H9 (cell line): ENCODE results near the gene SYNRG. TPM values are rescaled to one million over a fixed set of nuclear protein-coding genes. Genes with fewer than 3 reads are reported as not detected.

Source experiments
- DNase-seq: peaks from one replicate; pipeline ENCODE4 v3.0.0-alpha.2; 2017
- H2AFZ ChIP-seq: one replicate; pipeline ENCODE4 v1.6.1; 2013; ENCODE audit warnings: mild to moderate bottlenecking, low read length, control low read depth, moderate library complexity
- H2AK5ac ChIP-seq: 2 replicates; pipeline ENCODE4 v1.6.1; 2013; ENCODE audit warnings: low read length, control low read depth, mixed read lengths; ENCODE audit not compliant: insufficient read length
- H2BK120ac ChIP-seq: one replicate; pipeline ENCODE4 v1.6.1; 2013; ENCODE audit warnings: low read depth, mild to moderate bottlenecking, low read length, control low read depth, inconsistent platforms; ENCODE audit not compliant: poor library complexity, severe bottlenecking
- H2BK12ac ChIP-seq: 2 replicates; pipeline ENCODE4 v1.6.1; 2013; ENCODE audit warnings: low read length, control low read depth, mixed read lengths, low read depth; ENCODE audit not compliant: insufficient read length
- H2BK15ac ChIP-seq: 2 replicates; pipeline ENCODE4 v1.6.1; 2013; ENCODE audit warnings: low read depth, low read length, control low read depth
- H2BK20ac ChIP-seq: one replicate; pipeline ENCODE4 v1.6.1; 2013; ENCODE audit warnings: low read depth, mild to moderate bottlenecking, low read length, control low read depth, inconsistent platforms; ENCODE audit not compliant: poor library complexity, severe bottlenecking
- H2BK5ac ChIP-seq: 2 replicates; pipeline ENCODE4 v1.6.1; 2013; ENCODE audit warnings: low read length, control low read depth, mixed read lengths; ENCODE audit not compliant: insufficient read length
- H3K14ac ChIP-seq: 2 replicates; pipeline ENCODE4 v1.6.1; 2013; ENCODE audit warnings: low read length, control low read depth; ENCODE audit not compliant: insufficient read depth
- H3K18ac ChIP-seq: 2 replicates; pipeline ENCODE4 v1.6.1; 2013; ENCODE audit warnings: low read depth, mild to moderate bottlenecking, mixed read lengths, low read length, control low read depth; ENCODE audit not compliant: insufficient read length
- H3K23ac ChIP-seq: 2 replicates; pipeline ENCODE4 v1.6.1; 2013; ENCODE audit warnings: low read length, control low read depth, mixed read lengths, low read depth; ENCODE audit not compliant: insufficient read length
- H3K23me2 ChIP-seq: 2 replicates; pipeline ENCODE4 v1.6.1; 2013; ENCODE audit warnings: low read depth, mild to moderate bottlenecking, mixed read lengths, low read length, control low read depth; ENCODE audit not compliant: insufficient read length, poor library complexity, severe bottlenecking
- H3K27ac ChIP-seq: 2 replicates; pipeline ENCODE4 v1.5.1; 2013; ENCODE audit warnings: low read length, control low read depth, mixed read lengths, low read depth; ENCODE audit not compliant: insufficient read length
- H3K27me3 ChIP-seq: 2 replicates; pipeline ENCODE4 v1.6.1; 2013; ENCODE audit warnings: low read length, control low read depth, inconsistent platforms; ENCODE audit not compliant: insufficient read depth
- H3K4ac ChIP-seq: 2 replicates; pipeline ENCODE4 v1.6.1; 2013; ENCODE audit warnings: low read depth, mild to moderate bottlenecking, control low read depth, inconsistent platforms, low read length, moderate library complexity
- H3K4me1 ChIP-seq: 2 replicates; pipeline ENCODE4 v1.6.1; 2013; ENCODE audit warnings: low read length, control low read depth, inconsistent platforms; ENCODE audit not compliant: insufficient read depth
- H3K4me2 ChIP-seq: 2 replicates; pipeline ENCODE4 v1.6.1; 2013; ENCODE audit warnings: low read length, control low read depth, mixed read lengths; ENCODE audit not compliant: insufficient read length, insufficient read depth
- H3K56ac ChIP-seq: 2 replicates; pipeline ENCODE4 v1.6.1; 2013; ENCODE audit warnings: low read depth, mild to moderate bottlenecking, mixed read lengths, low read length, control low read depth; ENCODE audit not compliant: insufficient read length
- H3K79me1 ChIP-seq: 2 replicates; pipeline ENCODE4 v1.6.1; 2013; ENCODE audit warnings: low read depth, mild to moderate bottlenecking, moderate library complexity, low read length, control low read depth, inconsistent platforms; ENCODE audit not compliant: insufficient read depth, poor library complexity, severe bottlenecking
- H3K79me2 ChIP-seq: 2 replicates; pipeline ENCODE4 v1.6.1; 2013; ENCODE audit warnings: low read length, control low read depth, inconsistent platforms; ENCODE audit not compliant: insufficient read depth
- H3K9ac ChIP-seq: 2 replicates; pipeline ENCODE4 v1.6.1; 2013; ENCODE audit warnings: low read length, control low read depth, mixed read lengths; ENCODE audit not compliant: insufficient read length; ENCODE audit errors: extremely low read depth
- H3K9me3 ChIP-seq: one replicate; pipeline ENCODE4 v1.6.1; 2013; ENCODE audit warnings: low read depth, low read length, inconsistent platforms; ENCODE audit not compliant: control insufficient read depth
- H3T11ph ChIP-seq: one replicate; pipeline ENCODE4 v1.6.1; 2013; ENCODE audit warnings: mild to moderate bottlenecking, low read length, control low read depth, inconsistent platforms
- H4K20me1 ChIP-seq: one replicate; pipeline ENCODE4 v1.6.1; 2013; ENCODE audit not compliant: control insufficient read depth, insufficient read length, insufficient read depth
- H4K5ac ChIP-seq: 2 replicates; pipeline ENCODE4 v1.6.1; 2013; ENCODE audit warnings: low read depth, mild to moderate bottlenecking, mixed read lengths, low read length, control low read depth; ENCODE audit not compliant: insufficient read length
- H4K8ac ChIP-seq: replicated peaks from 2 replicates; pipeline ENCODE4 v1.6.1; 2013; ENCODE audit warnings: low read length, control low read depth, mixed read lengths, low read depth; ENCODE audit not compliant: insufficient read length
- H4K91ac ChIP-seq: 2 replicates; pipeline ENCODE4 v1.6.1; 2013; ENCODE audit warnings: low read depth, mild to moderate bottlenecking, moderate library complexity, mixed read lengths, low read length, control low read depth; ENCODE audit not compliant: insufficient read length
- H3K27ac Mint-ChIP-seq, 3 experiments: 2 replicates in 2 of 3; 3 replicates in 1 of 3; pipeline ENCODE4 v1.8.0; 2020 to 2021; ENCODE audit warnings: mixed read lengths in 3 of 3, mild to moderate bottlenecking in 1 of 3, moderate library complexity in 1 of 3
- H3K27me3 Mint-ChIP-seq: 2 replicates; pipeline ENCODE4 v1.8.0; 2021; ENCODE audit warnings: low read depth, mild to moderate bottlenecking, moderate library complexity, mixed read lengths
- H3K36me3 Mint-ChIP-seq, 3 experiments: 2 replicates in 2 of 3; 3 replicates in 1 of 3; pipeline ENCODE4 v1.8.0; 2020 to 2021; ENCODE audit warnings: low read depth in 3 of 3, mixed read lengths in 3 of 3; ENCODE audit not compliant: insufficient read depth in 1 of 3
- H3K4me1 Mint-ChIP-seq, 2 experiments: 2 replicates each; pipeline ENCODE4 v1.8.0; 2020; ENCODE audit warnings: mixed read lengths in 2 of 2
- H3K4me3 Mint-ChIP-seq, 2 experiments: 2 replicates in 1 of 2; 3 replicates in 1 of 2; pipeline ENCODE4 v1.8.0; 2020 to 2021; ENCODE audit warnings: mild to moderate bottlenecking in 2 of 2, mixed read lengths in 2 of 2, moderate library complexity in 1 of 2
- H3K9me3 Mint-ChIP-seq, 2 experiments: 2 replicates in 1 of 2; 3 replicates in 1 of 2; pipeline ENCODE4 v1.8.0; 2020; ENCODE audit warnings: mild to moderate bottlenecking in 2 of 2, mixed read lengths in 2 of 2, moderate library complexity in 1 of 2
- WGBS: extraction: QIAGEN DNeasy Blood & Tissue Kit; methylation state at CpG from one replicate; pipeline ENCODE4 v1.1.7; 2013; ENCODE audit warnings: missing lambda C conversion rate, low lambda C conversion rate, mixed read lengths; ENCODE audit not compliant: insufficient read length; ENCODE audit errors: extremely low coverage; 5-methylcytosine and 5-hydroxymethylcytosine counted together
- total RNA-seq: library from RNA; stranded (reverse); gene quantifications from 2 replicates; pipeline ENCODE4 v1.2.1, GENCODE V29; 2021
- TF ChIP-seq, protein P1 (sequence below): fragments of 200-600 bp; sonication (generic); conservative IDR thresholded peaks from 3 replicates; pipeline ENCODE4 v1.8.0; 2021; ENCODE audit warnings: antibody characterized with exemption, mild to moderate bottlenecking

The SYNRG gene
- total RNA-seq, 1 experiment from 2014 or later, result 30.5 TPM

DNA sequence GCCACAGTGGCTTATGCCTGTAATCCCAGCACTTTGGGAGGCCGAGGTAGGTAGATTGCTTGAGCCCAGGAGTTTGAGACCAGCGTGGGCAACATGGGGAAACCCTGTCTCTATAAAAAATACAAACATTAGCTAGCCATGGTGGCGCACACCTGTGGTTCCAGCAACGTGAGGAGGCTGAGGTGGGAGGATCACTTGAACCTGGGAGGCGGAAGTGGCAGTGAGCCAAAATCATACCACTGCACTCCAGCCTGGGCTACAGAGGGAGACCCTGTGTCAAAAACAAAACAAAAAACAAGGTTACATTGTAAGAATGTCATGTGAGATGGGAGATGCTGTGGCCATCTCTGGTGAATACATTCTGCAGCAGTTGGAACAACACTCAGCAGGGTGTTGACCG lies 106.1 kb downstream of the SYNRG start:
- H3K4me3 Mint-ChIP-seq, result no peak overlapping the region
- H4K8ac ChIP-seq, result no peak overlapping the region
- peaks cover 2% of the 10 kb centered on the region for H4K20me1 ChIP-seq
- H3K56ac ChIP-seq, result no peak overlapping the region
- H3K14ac ChIP-seq, result no peak overlapping the region
- H3K4ac ChIP-seq, result no peak overlapping the region
- no CpG with 5 or more reads among the region's 6 CpGs for WGBS
- no peaks in the 10 kb centered on the region for H3K9me3 Mint-ChIP-seq
- no peak overlapping the region for H2BK5ac ChIP-seq
- H2BK120ac ChIP-seq, result no peak overlapping the region
- peak overlapping the region in 1 of 3 experiments; percentile 75; a peak in 2 of 7 replicates for H3K27ac Mint-ChIP-seq
- no peak overlapping the region for H4K5ac ChIP-seq
- H2BK15ac ChIP-seq, result no peak overlapping the region
- H3K23me2 ChIP-seq, result no peaks in the 10 kb centered on the region
- no peak overlapping the region for H2AFZ ChIP-seq
- peaks cover 0 to 2% (median 0%) of the 10 kb centered on the region in 3 experiments; a peak in 1 of 7 replicates for H3K36me3 Mint-ChIP-seq
- peaks cover 25 to 32% of the 10 kb centered on the region in 2 experiments for H3K4me1 Mint-ChIP-seq
- no peak overlapping the region for H4K91ac ChIP-seq
- no peak for DNase-seq
- no peak overlapping the region for H3K23ac ChIP-seq
- no peaks in the 10 kb centered on the region; the same call in 1 of the 2 replicates for H3K4me1 ChIP-seq
- H3K27ac ChIP-seq, result no peak overlapping the region
- no peak overlapping the region for H3K18ac ChIP-seq
- H3K27me3 ChIP-seq, result no peaks in the 10 kb centered on the region
- H3K9me3 ChIP-seq, result no peaks in the 10 kb centered on the region
- H3K79me1 ChIP-seq, result no peaks in the 10 kb centered on the region
- TF ChIP-seq, protein P1, sequence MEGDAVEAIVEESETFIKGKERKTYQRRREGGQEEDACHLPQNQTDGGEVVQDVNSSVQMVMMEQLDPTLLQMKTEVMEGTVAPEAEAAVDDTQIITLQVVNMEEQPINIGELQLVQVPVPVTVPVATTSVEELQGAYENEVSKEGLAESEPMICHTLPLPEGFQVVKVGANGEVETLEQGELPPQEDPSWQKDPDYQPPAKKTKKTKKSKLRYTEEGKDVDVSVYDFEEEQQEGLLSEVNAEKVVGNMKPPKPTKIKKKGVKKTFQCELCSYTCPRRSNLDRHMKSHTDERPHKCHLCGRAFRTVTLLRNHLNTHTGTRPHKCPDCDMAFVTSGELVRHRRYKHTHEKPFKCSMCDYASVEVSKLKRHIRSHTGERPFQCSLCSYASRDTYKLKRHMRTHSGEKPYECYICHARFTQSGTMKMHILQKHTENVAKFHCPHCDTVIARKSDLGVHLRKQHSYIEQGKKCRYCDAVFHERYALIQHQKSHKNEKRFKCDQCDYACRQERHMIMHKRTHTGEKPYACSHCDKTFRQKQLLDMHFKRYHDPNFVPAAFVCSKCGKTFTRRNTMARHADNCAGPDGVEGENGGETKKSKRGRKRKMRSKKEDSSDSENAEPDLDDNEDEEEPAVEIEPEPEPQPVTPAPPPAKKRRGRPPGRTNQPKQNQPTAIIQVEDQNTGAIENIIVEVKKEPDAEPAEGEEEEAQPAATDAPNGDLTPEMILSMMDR, result no peak
- H3K9ac ChIP-seq, result no peak overlapping the region
- H2BK12ac ChIP-seq, result no peak overlapping the region
- no peak overlapping the region for H3K4me2 ChIP-seq
- peaks cover 4% of the 10 kb centered on the region; the same call in 1 of the 2 replicates for H3K79me2 ChIP-seq
- no peak overlapping the region for H2BK20ac ChIP-seq
- no peak overlapping the region for H3T11ph ChIP-seq
- no peaks in the 10 kb centered on the region for H3K27me3 Mint-ChIP-seq
- H2AK5ac ChIP-seq, result no peak overlapping the region
